ENCODE measurements around the gene PGM3.

DNA sequence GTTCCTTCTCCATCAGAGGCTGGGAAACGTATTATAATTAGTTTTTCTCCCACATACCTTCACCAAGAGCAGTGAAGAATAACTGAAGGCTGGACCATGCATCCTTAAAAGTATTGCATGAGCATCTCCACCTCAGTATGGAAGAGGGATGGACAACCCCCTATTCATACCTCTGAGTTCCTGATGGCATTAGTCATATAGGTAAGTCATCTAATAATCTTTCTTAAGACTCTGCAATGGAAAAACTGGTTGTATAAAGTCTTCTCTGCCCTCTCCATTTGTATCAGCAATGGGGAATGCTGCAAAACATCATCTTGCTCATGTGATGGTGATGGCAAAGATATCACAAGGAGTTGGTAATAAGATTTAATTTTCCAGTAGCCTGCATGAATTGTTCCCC is 24.5 kb downstream of the PGM3 start:
- TF ChIP-seq, protein P1, sequence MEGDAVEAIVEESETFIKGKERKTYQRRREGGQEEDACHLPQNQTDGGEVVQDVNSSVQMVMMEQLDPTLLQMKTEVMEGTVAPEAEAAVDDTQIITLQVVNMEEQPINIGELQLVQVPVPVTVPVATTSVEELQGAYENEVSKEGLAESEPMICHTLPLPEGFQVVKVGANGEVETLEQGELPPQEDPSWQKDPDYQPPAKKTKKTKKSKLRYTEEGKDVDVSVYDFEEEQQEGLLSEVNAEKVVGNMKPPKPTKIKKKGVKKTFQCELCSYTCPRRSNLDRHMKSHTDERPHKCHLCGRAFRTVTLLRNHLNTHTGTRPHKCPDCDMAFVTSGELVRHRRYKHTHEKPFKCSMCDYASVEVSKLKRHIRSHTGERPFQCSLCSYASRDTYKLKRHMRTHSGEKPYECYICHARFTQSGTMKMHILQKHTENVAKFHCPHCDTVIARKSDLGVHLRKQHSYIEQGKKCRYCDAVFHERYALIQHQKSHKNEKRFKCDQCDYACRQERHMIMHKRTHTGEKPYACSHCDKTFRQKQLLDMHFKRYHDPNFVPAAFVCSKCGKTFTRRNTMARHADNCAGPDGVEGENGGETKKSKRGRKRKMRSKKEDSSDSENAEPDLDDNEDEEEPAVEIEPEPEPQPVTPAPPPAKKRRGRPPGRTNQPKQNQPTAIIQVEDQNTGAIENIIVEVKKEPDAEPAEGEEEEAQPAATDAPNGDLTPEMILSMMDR (optimal IDR thresholded peaks at IDR 0.05 in 1 of 3, IDR thresholded peaks at IDR 0.05 in 1 of 3, conservative IDR thresholded peaks at IDR 0.05 in 1 of 3; ENCODE audit: extremely low read depth in 1 of 3, insufficient read depth in 2 of 3, low read length in 3 of 3): no peak
- no peak for TF ChIP-seq EZH2 (IDR thresholded peaks at IDR 0.05; ENCODE audit: low read length)

All from keratinocyte (primary cell).